HepG2 (cell line): ENCODE results near the gene PCNT. TPM values are rescaled to one million over a fixed set of nuclear protein-coding genes. Genes with fewer than 3 reads are reported as not detected.

Experiments used
- ATF7-NPFF ChIP-seq: sonication (generic); formaldehyde crosslinking; IDR thresholded peaks from 2 replicates; pipeline ENCODE4 v1.8.1; 2023; ENCODE audit warnings: mild to moderate bottlenecking, low read depth, missing genetic modification reagents, moderate library complexity
- ATM ChIP-seq: fragments of 450-650 bp; IDR thresholded peaks from 2 replicates; pipeline ENCODE4 v1.7.1; 2017; ENCODE audit warnings: mild to moderate bottlenecking, borderline replicate concordance
- NFE2 ChIP-seq: sonication (generic); formaldehyde crosslinking; IDR thresholded peaks from 2 replicates; pipeline ENCODE4 v1.4.0; 2020; ENCODE audit warnings: missing genetic modification reagents
- REXO4 ChIP-seq: sonication (generic); formaldehyde crosslinking; IDR thresholded peaks from 2 replicates; pipeline ENCODE4 v1.8.0; 2022; ENCODE audit warnings: missing genetic modification reagents, mild to moderate bottlenecking, borderline replicate concordance
- TMF1 ChIP-seq: sonication (generic); formaldehyde crosslinking; IDR thresholded peaks from 2 replicates; pipeline ENCODE4 v1.8.1; 2022; ENCODE audit warnings: low read depth, missing genetic modification reagents
- ZBTB38 ChIP-seq: sonication (generic); formaldehyde crosslinking; IDR thresholded peaks from 2 replicates; pipeline ENCODE4 v1.5.1; 2020; ENCODE audit warnings: mild to moderate bottlenecking, missing genetic modification reagents
- ZFP41 ChIP-seq: sonication (generic); formaldehyde crosslinking; IDR thresholded peaks from 2 replicates; pipeline ENCODE4 v1.4.0; 2020; ENCODE audit warnings: mild to moderate bottlenecking, missing genetic modification reagents, borderline replicate concordance
- ZFYVE20 ChIP-seq: sonication (generic); formaldehyde crosslinking; IDR thresholded peaks from 2 replicates; pipeline ENCODE4 v1.8.0; 2023; ENCODE audit warnings: low read depth, mild to moderate bottlenecking, moderate library complexity, missing genetic modification reagents, borderline replicate concordance
- ZNF354B ChIP-seq: sonication (generic); formaldehyde crosslinking; IDR thresholded peaks from 2 replicates; pipeline ENCODE4 v1.8.0; 2022; ENCODE audit warnings: mild to moderate bottlenecking, missing genetic modification reagents
- ZNF776 ChIP-seq: sonication (generic); formaldehyde crosslinking; IDR thresholded peaks from 2 replicates; pipeline ENCODE4 v1.4.0; 2020; ENCODE audit warnings: mild to moderate bottlenecking, missing genetic modification reagents
- ZNF792 ChIP-seq: IDR thresholded peaks from 2 replicates; pipeline ENCODE4 v1.6.1; 2016
- polyA plus RNA-seq, 8 experiments: library from polyadenylated mRNA; depleted of rRNA in 3 of 8; stranded (reverse) in 7 of 8; unstranded in 1 of 8; fragments of >200 nt; fragmentation: Illumina TruSeq in 4 of 8; extraction: Trizol in 4 of 8; gene quantifications; 2 replicates each; pipeline versions ENCODE4 v1.2.1 to v1.2.3, GENCODE V29; 2011 to 2016; ENCODE audit warnings: low read depth in 4 of 8, missing spikeins in 1 of 8, mixed read lengths in 1 of 8; ENCODE audit not compliant: insufficient read depth in 1 of 8
- total RNA-seq, 5 experiments: library from RNA; depleted of rRNA; stranded (reverse); fragments of >200 nt; fragmentation: Illumina TruSeq; extraction: Trizol; gene quantifications; 2 replicates each; pipeline ENCODE4 v1.2.3, GENCODE V29; 2016; ENCODE audit warnings: low read depth in 1 of 5
- TF ChIP-seq, protein P1 (sequence below): sonication (generic); formaldehyde crosslinking; IDR thresholded peaks from 2 replicates; pipeline ENCODE4 v1.8.1; 2022; ENCODE audit warnings: low read depth, mild to moderate bottlenecking, missing genetic modification reagents
- TF ChIP-seq, protein P2 (sequence below): sonication (generic); formaldehyde crosslinking; IDR thresholded peaks from 2 replicates; pipeline ENCODE4 v1.9.0; 2022; ENCODE audit warnings: low read depth, missing genetic modification reagents
- TF ChIP-seq, protein P3 (sequence below): sonication (generic); IDR thresholded peaks from 2 replicates; pipeline ENCODE4 v1.6.1; 2016; ENCODE audit warnings: low read depth, borderline replicate concordance
- TF ChIP-seq, protein P4 (sequence below): IDR thresholded peaks from 2 replicates; pipeline ENCODE4 v1.6.1; 2012; ENCODE audit warnings: inconsistent platforms
- TF ChIP-seq, protein P5 (sequence below): sonication (generic); formaldehyde crosslinking; IDR thresholded peaks from 2 replicates; pipeline ENCODE4 v1.5.0; 2020; ENCODE audit warnings: mild to moderate bottlenecking, missing genetic modification reagents, borderline replicate concordance
- TF ChIP-seq, protein P6 (sequence below): IDR thresholded peaks from 2 replicates; pipeline ENCODE4 v1.6.1; 2016; ENCODE audit warnings: missing compliant biosample characterization, missing genetic modification reagents, borderline replicate concordance
- TF ChIP-seq, protein P7 (sequence below): sonication (generic); formaldehyde crosslinking; IDR thresholded peaks from 2 replicates; pipeline ENCODE4 v1.8.1; 2023; ENCODE audit warnings: mild to moderate bottlenecking, missing genetic modification reagents

PCNT gene
- total and polyA plus RNA-seq, 2 of the 13 experiments (the other 11 are each of a cell fraction or from before 2014, with no cell fraction given): 5.6 to 12.4 TPM

DNA sequence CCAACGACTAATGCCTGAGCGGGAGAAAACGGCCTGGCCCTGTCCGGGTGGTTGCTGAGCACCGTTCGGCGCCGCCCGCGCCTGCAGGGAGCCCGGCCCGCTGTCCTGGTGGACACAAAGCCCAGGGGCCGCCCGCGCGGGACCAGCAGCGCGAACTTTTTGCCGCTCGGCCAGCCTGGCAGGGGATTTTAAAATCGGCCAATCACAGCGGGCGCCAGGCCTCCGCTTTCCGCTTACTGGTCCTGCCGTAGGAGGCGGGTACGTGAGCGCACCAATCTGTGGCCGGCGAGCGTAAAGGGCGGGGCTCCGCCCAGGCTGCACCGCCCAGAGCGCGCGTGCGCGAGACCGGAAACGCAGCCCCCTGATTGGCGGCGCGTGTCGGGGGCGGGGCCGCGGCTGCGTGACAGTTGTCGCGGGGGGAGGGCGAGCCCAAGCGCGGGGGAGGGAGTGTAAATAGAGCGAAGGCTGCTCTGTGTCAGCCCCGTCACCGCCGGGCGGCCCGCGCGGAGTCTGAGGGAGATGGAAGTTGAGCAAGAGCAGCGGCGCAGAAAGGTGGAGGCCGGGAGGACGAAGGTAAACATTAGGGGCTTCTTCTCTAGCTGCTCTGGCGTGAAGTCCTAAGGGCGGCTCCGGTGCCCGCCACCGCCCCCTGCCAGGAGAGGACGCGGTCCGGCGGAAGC, at the start of gene PCNT, which contains the start of gene C21orf58 (continued):
- TF ChIP-seq, protein P1, sequence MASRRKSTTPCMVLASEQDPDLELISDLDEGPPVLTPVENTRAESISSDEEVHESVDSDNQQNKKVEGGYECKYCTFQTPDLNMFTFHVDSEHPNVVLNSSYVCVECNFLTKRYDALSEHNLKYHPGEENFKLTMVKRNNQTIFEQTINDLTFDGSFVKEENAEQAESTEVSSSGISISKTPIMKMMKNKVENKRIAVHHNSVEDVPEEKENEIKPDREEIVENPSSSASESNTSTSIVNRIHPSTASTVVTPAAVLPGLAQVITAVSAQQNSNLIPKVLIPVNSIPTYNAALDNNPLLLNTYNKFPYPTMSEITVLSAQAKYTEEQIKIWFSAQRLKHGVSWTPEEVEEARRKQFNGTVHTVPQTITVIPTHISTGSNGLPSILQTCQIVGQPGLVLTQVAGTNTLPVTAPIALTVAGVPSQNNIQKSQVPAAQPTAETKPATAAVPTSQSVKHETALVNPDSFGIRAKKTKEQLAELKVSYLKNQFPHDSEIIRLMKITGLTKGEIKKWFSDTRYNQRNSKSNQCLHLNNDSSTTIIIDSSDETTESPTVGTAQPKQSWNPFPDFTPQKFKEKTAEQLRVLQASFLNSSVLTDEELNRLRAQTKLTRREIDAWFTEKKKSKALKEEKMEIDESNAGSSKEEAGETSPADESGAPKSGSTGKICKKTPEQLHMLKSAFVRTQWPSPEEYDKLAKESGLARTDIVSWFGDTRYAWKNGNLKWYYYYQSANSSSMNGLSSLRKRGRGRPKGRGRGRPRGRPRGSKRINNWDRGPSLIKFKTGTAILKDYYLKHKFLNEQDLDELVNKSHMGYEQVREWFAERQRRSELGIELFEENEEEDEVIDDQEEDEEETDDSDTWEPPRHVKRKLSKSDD (CRISPR knock-in tag): no peak
- TF ChIP-seq ZNF776 (CRISPR knock-in tag) (peak; percentile 3; the same call in 1 of the 2 replicates), ATM (no peak), REXO4 (CRISPR knock-in tag) (no peak; the same call in 1 of the 2 replicates), TMF1 (CRISPR knock-in tag) (peak; percentile 74; the same call in 1 of the 2 replicates), ZNF354B (CRISPR knock-in tag) (peak; percentile 60; the same call in 1 of the 2 replicates), ZBTB38 (CRISPR knock-in tag) (peak; percentile 13; the same call in 1 of the 2 replicates), ATF7-NPFF (CRISPR knock-in tag) (peak; percentile 94), ZFYVE20 (peak; percentile 77; the same call in 1 of the 2 replicates), NFE2 (CRISPR knock-in tag) (no peak), ZNF792 (CRISPR knock-in tag) (no peak), ZFP41 (CRISPR knock-in tag) (no peak)
- TF ChIP-seq, protein P2, sequence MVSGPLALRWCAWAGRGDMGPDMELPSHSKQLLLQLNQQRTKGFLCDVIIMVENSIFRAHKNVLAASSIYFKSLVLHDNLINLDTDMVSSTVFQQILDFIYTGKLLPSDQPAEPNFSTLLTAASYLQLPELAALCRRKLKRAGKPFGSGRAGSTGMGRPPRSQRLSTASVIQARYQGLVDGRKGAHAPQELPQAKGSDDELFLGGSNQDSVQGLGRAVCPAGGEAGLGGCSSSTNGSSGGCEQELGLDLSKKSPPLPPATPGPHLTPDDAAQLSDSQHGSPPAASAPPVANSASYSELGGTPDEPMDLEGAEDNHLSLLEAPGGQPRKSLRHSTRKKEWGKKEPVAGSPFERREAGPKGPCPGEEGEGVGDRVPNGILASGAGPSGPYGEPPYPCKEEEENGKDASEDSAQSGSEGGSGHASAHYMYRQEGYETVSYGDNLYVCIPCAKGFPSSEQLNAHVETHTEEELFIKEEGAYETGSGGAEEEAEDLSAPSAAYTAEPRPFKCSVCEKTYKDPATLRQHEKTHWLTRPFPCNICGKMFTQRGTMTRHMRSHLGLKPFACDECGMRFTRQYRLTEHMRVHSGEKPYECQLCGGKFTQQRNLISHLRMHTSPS (CRISPR knock-in tag): no peak
- TF ChIP-seq, protein P3, sequence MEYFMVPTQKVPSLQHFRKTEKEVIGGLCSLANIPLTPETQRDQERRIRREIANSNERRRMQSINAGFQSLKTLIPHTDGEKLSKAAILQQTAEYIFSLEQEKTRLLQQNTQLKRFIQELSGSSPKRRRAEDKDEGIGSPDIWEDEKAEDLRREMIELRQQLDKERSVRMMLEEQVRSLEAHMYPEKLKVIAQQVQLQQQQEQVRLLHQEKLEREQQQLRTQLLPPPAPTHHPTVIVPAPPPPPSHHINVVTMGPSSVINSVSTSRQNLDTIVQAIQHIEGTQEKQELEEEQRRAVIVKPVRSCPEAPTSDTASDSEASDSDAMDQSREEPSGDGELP: peak; percentile 42; the same call in 1 of the 2 replicates
- TF ChIP-seq, protein P4, sequence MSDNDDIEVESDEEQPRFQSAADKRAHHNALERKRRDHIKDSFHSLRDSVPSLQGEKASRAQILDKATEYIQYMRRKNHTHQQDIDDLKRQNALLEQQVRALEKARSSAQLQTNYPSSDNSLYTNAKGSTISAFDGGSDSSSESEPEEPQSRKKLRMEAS: peak; percentile 64
- TF ChIP-seq, protein P5, sequence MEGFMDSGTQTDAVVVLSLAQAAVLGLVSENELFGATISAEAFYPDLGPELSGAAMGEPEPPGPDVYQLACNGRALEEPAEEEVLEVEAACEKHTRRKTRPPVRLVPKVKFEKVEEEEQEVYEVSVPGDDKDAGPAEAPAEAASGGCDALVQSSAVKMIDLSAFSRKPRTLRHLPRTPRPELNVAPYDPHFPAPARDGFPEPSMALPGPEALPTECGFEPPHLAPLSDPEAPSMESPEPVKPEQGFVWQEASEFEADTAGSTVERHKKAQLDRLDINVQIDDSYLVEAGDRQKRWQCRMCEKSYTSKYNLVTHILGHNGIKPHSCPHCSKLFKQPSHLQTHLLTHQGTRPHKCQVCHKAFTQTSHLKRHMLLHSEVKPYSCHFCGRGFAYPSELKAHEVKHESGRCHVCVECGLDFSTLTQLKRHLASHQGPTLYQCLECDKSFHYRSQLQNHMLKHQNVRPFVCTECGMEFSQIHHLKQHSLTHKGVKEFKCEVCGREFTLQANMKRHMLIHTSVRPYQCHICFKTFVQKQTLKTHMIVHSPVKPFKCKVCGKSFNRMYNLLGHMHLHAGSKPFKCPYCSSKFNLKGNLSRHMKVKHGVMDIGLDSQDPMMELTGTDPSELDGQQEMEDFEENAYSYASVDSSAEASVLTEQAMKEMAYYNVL (CRISPR knock-in tag): no peak
- TF ChIP-seq, protein P6, sequence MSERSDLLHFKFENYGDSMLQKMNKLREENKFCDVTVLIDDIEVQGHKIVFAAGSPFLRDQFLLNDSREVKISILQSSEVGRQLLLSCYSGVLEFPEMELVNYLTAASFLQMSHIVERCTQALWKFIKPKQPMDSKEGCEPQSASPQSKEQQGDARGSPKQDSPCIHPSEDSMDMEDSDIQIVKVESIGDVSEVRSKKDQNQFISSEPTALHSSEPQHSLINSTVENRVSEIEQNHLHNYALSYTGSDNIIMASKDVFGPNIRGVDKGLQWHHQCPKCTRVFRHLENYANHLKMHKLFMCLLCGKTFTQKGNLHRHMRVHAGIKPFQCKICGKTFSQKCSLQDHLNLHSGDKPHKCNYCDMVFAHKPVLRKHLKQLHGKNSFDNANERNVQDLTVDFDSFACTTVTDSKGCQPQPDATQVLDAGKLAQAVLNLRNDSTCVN (CRISPR knock-in tag): no peak
- TF ChIP-seq, protein P7, sequence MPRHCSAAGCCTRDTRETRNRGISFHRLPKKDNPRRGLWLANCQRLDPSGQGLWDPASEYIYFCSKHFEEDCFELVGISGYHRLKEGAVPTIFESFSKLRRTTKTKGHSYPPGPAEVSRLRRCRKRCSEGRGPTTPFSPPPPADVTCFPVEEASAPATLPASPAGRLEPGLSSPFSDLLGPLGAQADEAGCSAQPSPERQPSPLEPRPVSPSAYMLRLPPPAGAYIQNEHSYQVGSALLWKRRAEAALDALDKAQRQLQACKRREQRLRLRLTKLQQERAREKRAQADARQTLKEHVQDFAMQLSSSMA (CRISPR knock-in tag): peak; percentile 66; the same call in 1 of the 2 replicates
